HepG2 (cell line): ENCODE data around the gene WNT4. TPM values are rescaled to one million over a fixed set of nuclear protein-coding genes. Genes with fewer than 3 reads are reported as not detected.

Experiments
- ATAC-seq: fragments of 200-7000 bp; cut with Tn5 transposase; 3 replicates; pipeline ENCODE4 v1.9.1; 2020; ENCODE audit warnings: mild to moderate bottlenecking, moderate library complexity
- BruUV-seq: library from RNA; stranded (reverse); fragments of 400-500 nt; replicated peaks from 2 replicates; lab custom pipeline; 2021; lab: Mats Ljungman, UMichigan
- CTCF ChIA-PET: fragments of 300-600 bp; formaldehyde crosslinking; extraction: SDS; loops from one replicate; lab custom pipeline; 2021; ENCODE audit warnings: low total read pairs, inconsistent platforms, low intra/inter-chr PET ratio; lab: Yijun Ruan, JAX
- POLR2A ChIA-PET: fragments of 350-600 bp; sonication (Branson Sonifier 250); formaldehyde crosslinking; loops from one replicate; lab custom pipeline; 2020; ENCODE audit warnings: antibody characterized with exemption, inconsistent platforms; lab: Yijun Ruan, JAX
- DNase-seq: peaks from one replicate; pipeline ENCODE4 v3.0.0-alpha.2; 2015; ENCODE audit warnings: low spot score
- FAIRE-seq: peaks from 3 replicates; lab custom pipeline; 2011; peaks lifted over from hg19 to GRCh38; lab: Jason Lieb, UNC
- H2AFZ ChIP-seq: one replicate; pipeline ENCODE4 v1.6.1; 2011; ENCODE audit warnings: low read length, inconsistent platforms
- H3K27ac ChIP-seq: fragments of 300-600 bp; 3 replicates; pipeline ENCODE4 v1.8.0; 2011; ENCODE audit warnings: mixed run types, mild to moderate bottlenecking, mixed read lengths, low read length, inconsistent platforms; ENCODE audit not compliant: insufficient read depth; ENCODE audit errors: extremely low read length
- H3K27me3 ChIP-seq, 2 experiments: fragments of 200-600 bp in 1 of 2; 2 replicates in 1 of 2; 3 replicates in 1 of 2; pipeline versions ENCODE4 v1.6.0 to v1.8.0; 2011; ENCODE audit warnings: low read length in 2 of 2, mild to moderate bottlenecking in 2 of 2, moderate library complexity in 2 of 2, inconsistent platforms in 1 of 2; ENCODE audit not compliant: insufficient read depth in 2 of 2, control insufficient read depth in 1 of 2
- H3K36me3 ChIP-seq, 2 experiments: fragments of 200-600 bp in 1 of 2; replicated peaks in 1 of 2; 2 replicates in 1 of 2; 3 replicates in 1 of 2; pipeline versions ENCODE4 v1.5.1 to v1.8.0; 2011; ENCODE audit warnings: low read length in 2 of 2, inconsistent platforms in 1 of 2; ENCODE audit not compliant: insufficient read depth in 2 of 2, control insufficient read depth in 1 of 2
- H3K4me1 ChIP-seq: 2 replicates; pipeline ENCODE4 v1.5.1; 2012; ENCODE audit warnings: low read length, inconsistent platforms; ENCODE audit not compliant: insufficient read depth
- H3K4me2 ChIP-seq: 2 replicates; pipeline ENCODE4 v1.6.0; 2011; ENCODE audit warnings: low read depth, low read length, inconsistent platforms
- H3K4me3 ChIP-seq, 3 experiments: fragments of 200-600 bp in 1 of 3; sonication (generic), shearing (Covaris generic) in 1 of 3; replicated peaks in 1 of 3; 2 replicates each; pipeline ENCODE4 v1.5.1; 2011 to 2016; ENCODE audit warnings: low read length in 3 of 3, inconsistent platforms in 2 of 3, low read depth in 2 of 3, mild to moderate bottlenecking in 2 of 3, control low read depth in 1 of 3, mixed read lengths in 1 of 3; ENCODE audit not compliant: insufficient read depth in 1 of 3
- H3K79me2 ChIP-seq: one replicate; pipeline ENCODE4 v1.6.1; 2011; ENCODE audit warnings: low read length, inconsistent platforms; ENCODE audit not compliant: insufficient read depth
- H3K9ac ChIP-seq: 2 replicates; pipeline ENCODE4 v1.6.0; 2011; ENCODE audit warnings: mild to moderate bottlenecking, low read depth, low read length, inconsistent platforms; ENCODE audit not compliant: insufficient read depth
- H3K9me3 ChIP-seq: 2 replicates; pipeline ENCODE4 v1.5.1; 2012; ENCODE audit warnings: mild to moderate bottlenecking, low read length
- H4K20me1 ChIP-seq: 2 replicates; pipeline ENCODE4 v1.6.0; 2011; ENCODE audit warnings: inconsistent platforms, mild to moderate bottlenecking, low read length, moderate library complexity; ENCODE audit not compliant: insufficient read depth
- WIZ ChIP-seq: sonication (generic); formaldehyde crosslinking; IDR thresholded peaks from 2 replicates; pipeline ENCODE4 v1.5.1; 2020; ENCODE audit warnings: mild to moderate bottlenecking, missing genetic modification reagents
- ZNF230 ChIP-seq: sonication (generic); formaldehyde crosslinking; IDR thresholded peaks from 2 replicates; pipeline ENCODE4 v1.4.0; 2020; ENCODE audit warnings: mild to moderate bottlenecking, missing genetic modification reagents
- WGBS: methylation state at CpG from one replicate; pipeline ENCODE4 v1.1.6; 2017; ENCODE audit warnings: low lambda C conversion rate; 5-methylcytosine and 5-hydroxymethylcytosine counted together
- in situ Hi-C: cut with HindIII; loops from 2 replicates; pipeline ENCODE4 v1.10.0; 2017; ENCODE audit warnings: low pct_unique_long_range_greater_than_20kb; ENCODE audit not compliant: extremely low pct_ligation_motif_present
- intact Hi-C: fragments of 100-400 bp; cut with micrococcal nuclease; formaldehyde crosslinking; loops from one replicate; pipeline ENCODE4 v1.10.0; 2022; ENCODE audit not compliant: unreplicated experiment
- polyA plus RNA-seq, 8 experiments: library from polyadenylated mRNA; depleted of rRNA in 3 of 8; stranded (reverse) in 7 of 8; unstranded in 1 of 8; fragments of >200 nt; fragmentation: Illumina TruSeq in 4 of 8; extraction: Trizol in 4 of 8; gene quantifications; 2 replicates each; pipeline versions ENCODE4 v1.2.1 to v1.2.3, GENCODE V29; 2011 to 2016; ENCODE audit warnings: low read depth in 4 of 8, missing spikeins in 1 of 8, mixed read lengths in 1 of 8; ENCODE audit not compliant: insufficient read depth in 1 of 8
- total RNA-seq, 5 experiments: library from RNA; depleted of rRNA; stranded (reverse); fragments of >200 nt; fragmentation: Illumina TruSeq; extraction: Trizol; gene quantifications; 2 replicates each; pipeline ENCODE4 v1.2.3, GENCODE V29; 2016; ENCODE audit warnings: low read depth in 1 of 5
- TF ChIP-seq, protein P1 (sequence below): sonication (generic); formaldehyde crosslinking; IDR thresholded peaks from 2 replicates; pipeline ENCODE4 v1.5.0; 2020; ENCODE audit warnings: missing genetic modification reagents
- TF ChIP-seq, protein P2 (sequence below): sonication (generic); formaldehyde crosslinking; IDR thresholded peaks from 2 replicates; pipeline ENCODE4 v1.8.1; 2023; ENCODE audit warnings: mild to moderate bottlenecking, moderate library complexity, missing genetic modification reagents
- TF ChIP-seq, protein P3 (sequence below): IDR thresholded peaks from 2 replicates; pipeline ENCODE4 v1.6.1; 2016; ENCODE audit warnings: missing genetic modification reagents, missing compliant biosample characterization

Gene WNT4
- total and polyA plus RNA-seq, 2 of the 13 experiments (the other 11 are each of a cell fraction or from before 2014, with no cell fraction given), result not detected

DNA sequence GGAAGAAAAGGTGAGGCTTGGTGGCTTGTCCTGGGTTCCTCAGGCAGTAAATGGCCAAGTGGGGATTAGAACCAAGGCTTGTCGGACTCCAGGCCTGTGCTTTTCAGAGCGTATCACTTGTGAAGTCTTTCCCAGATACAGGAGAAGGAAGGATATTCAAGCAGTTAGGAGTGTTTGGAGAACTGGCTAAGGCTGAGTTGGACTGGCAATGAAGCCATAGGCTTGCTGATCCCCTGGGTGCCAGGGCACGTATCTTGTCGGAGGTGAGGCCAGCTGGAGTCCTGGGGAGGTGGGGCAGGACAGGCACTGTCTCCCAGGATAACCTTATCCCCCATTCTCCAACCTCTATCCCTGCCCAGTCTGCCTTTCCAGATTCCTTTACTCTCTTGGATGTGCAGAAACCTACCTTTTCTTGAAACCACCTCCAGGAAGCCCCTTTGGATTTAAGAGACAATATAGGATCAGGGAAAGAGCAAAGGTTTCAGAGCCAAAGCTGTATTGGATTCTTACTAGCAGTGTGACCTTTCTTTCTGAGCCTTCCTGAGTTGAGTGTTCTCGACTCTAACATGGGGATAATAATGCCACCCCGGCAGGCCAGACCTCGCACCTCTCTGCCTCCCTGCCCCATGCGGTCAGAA, 18.2 kb downstream of the WNT4 start:
- Histone ChIP-seq H4K20me1 (no peaks in the 10 kb centered on the region), H3K4me3 (no peak overlapping the region), H2AFZ (no peak overlapping the region), H3K27me3 (no peaks in the 10 kb centered on the region; a peak in 1 of 5 replicates), H3K4me1 (no peaks in the 10 kb centered on the region), H3K9ac (no peak overlapping the region), H3K36me3 (no peaks in the 10 kb centered on the region), H3K79me2 (no peaks in the 10 kb centered on the region), H3K4me2 (no peak overlapping the region), H3K27ac (no peak overlapping the region), H3K9me3 (no peaks in the 10 kb centered on the region)
- CTCF ChIA-PET, result no interaction called here
- WGBS, result 80% methylated on average over 8 of the region's 8 CpGs
- no TSS peak for BruUV-seq
- no peak for DNase-seq
- intact Hi-C loops, result no loop called here
- no peak for ATAC-seq
- in situ Hi-C loops, result no loop called here
- no peak for FAIRE-seq
- no peak for TF ChIP-seq WIZ (CRISPR knock-in tag)
- TF ChIP-seq, protein P1, sequence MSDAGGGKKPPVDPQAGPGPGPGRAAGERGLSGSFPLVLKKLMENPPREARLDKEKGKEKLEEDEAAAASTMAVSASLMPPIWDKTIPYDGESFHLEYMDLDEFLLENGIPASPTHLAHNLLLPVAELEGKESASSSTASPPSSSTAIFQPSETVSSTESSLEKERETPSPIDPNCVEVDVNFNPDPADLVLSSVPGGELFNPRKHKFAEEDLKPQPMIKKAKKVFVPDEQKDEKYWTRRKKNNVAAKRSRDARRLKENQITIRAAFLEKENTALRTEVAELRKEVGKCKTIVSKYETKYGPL (CRISPR knock-in tag), result no peak
- no peak for TF ChIP-seq ZNF230
- TF ChIP-seq, protein P2, sequence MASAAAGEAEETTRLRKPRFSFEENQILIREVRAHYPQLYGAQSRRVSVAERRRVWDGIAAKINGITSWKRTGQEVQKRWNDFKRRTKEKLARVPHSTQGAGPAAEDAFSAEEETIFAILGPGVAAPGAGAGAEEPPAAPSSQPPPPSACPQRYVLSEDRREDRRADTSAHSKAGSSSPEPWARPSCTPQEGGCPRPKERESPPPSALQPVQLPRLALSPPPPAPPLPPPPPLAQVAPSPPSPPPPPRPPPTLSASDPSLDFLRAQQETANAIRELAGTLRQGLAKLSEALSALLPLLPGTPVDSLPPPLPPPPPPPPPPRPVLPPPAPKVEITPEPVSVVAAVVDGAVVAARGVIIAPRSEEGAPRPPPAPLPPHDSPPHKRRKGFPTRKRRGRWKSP (CRISPR knock-in tag), result no peak
- TF ChIP-seq, protein P3, sequence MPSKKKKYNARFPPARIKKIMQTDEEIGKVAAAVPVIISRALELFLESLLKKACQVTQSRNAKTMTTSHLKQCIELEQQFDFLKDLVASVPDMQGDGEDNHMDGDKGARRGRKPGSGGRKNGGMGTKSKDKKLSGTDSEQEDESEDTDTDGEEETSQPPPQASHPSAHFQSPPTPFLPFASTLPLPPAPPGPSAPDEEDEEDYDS (CRISPR knock-in tag), result no peak
- POLR2A ChIA-PET, result no interaction called here
